LNCaP clone FGC (cell line): ENCODE measurements around the gene MAP3K6.
A peak's percentile ranks its signal among the peaks of the same experiment; 100 is the strongest.

Source experiments
- DNase-seq: peaks from one replicate; pipeline ENCODE4 v3.0.0-alpha.2; 2011; ENCODE audit warnings: low read depth
- H3K4me3 ChIP-seq: 2 replicates; pipeline ENCODE4 v1.5.1; 2011; ENCODE audit warnings: mild to moderate bottlenecking, low read depth, low read length, control low read depth
- TF ChIP-seq, protein P1 (sequence below): IDR thresholded peaks from 2 replicates; pipeline ENCODE4 v1.5.1; 2012; ENCODE audit warnings: mild to moderate bottlenecking; ENCODE audit not compliant: control insufficient read depth, insufficient read depth; ENCODE audit errors: extremely low read depth

MAP3K6 gene

DNA sequence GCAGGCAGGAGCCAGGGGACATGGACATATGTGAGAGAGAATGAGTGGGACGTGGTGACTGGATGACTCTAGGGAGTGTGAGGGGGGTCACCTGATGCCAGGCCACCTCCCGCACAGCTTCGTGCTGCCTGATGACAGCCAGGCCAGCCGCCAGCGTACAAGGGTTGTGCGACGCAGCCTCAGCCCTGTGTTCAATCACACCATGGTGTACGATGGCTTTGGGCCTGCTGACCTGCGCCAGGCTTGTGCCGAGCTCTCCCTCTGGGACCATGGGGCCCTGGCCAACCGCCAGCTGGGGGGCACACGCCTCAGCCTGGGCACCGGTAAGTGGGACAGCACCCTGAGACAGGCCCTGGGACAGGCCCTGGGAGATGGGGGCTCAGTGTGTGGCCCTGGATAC is 13.6 kb downstream of the MAP3K6 start:
- no peak overlapping the region for H3K4me3 ChIP-seq

DNA sequence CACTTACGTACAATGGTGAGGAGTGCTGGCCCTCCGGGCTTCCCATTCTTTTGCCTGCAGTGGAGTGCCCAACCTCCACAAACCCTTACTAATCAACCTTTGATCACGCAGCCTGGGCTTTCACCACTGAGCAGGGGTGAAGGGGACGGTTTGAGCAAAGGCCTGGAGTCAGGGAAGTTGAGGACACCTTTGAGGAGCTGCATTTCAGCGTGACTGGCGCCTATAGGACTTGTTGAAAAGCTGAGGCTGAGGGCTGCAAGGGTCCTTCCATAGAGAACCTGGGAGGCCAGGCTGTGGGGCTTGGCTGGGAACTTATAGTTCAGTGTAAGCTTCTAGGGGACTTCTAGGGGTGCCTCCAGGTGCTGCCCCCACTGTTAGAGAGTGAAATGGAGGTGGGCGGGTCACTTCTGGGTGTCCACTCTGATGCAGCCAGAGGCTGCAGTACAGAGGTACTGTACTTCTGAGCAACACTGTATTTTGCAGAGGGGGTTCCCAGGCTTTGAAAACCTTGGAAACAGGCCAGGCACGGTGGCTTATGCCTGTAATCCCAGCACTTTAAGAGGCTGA is 15.1 kb downstream of the MAP3K6 start:
- no peak for DNase-seq

More for the DNA sequence above, 13.6 kb downstream of the MAP3K6 start:
- TF ChIP-seq, protein P1, sequence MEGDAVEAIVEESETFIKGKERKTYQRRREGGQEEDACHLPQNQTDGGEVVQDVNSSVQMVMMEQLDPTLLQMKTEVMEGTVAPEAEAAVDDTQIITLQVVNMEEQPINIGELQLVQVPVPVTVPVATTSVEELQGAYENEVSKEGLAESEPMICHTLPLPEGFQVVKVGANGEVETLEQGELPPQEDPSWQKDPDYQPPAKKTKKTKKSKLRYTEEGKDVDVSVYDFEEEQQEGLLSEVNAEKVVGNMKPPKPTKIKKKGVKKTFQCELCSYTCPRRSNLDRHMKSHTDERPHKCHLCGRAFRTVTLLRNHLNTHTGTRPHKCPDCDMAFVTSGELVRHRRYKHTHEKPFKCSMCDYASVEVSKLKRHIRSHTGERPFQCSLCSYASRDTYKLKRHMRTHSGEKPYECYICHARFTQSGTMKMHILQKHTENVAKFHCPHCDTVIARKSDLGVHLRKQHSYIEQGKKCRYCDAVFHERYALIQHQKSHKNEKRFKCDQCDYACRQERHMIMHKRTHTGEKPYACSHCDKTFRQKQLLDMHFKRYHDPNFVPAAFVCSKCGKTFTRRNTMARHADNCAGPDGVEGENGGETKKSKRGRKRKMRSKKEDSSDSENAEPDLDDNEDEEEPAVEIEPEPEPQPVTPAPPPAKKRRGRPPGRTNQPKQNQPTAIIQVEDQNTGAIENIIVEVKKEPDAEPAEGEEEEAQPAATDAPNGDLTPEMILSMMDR = no peak
- no peak for DNase-seq

DNA sequence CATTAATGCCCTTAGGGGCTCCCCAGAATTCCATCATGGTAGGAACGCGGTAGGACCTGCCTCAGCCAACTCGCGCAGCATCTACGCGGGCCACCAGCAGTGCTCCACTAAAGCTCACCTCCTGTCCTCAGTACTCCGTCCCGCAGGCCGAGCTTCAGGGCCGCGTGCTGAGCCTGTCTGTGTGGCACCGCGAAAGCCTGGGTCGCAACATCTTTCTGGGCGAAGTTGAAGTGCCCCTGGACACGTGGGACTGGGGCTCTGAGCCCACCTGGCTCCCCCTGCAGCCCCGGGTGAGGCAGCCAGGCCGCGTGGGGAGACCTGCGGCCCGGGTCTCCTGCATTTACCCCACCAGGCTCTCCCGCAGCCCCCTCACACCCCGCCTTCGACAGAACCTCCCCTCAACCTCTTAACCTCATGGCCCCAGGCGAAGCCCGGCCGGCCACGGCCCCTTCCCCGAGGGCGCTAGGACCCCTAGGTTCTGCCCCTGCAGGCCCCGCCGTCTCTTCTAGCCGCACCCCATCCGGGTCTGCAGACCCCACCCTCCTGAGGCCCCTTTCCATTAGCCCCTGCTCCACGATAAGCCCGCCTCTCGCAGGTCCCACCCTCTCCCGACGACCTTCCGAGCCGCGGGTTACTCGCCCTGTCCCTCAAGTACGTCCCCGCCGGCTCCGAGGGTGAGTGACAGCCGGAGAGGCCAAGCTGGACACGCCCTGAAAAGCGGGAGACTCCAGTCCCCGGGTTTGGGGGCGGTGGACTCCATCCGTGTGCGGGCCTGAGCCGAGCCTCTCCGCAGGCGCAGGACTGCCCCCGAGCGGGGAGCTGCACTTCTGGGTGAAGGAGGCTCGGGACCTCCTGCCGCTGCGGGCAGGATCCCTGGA is 15.9 kb downstream of the MAP3K6 start:
- TF ChIP-seq, protein P1 = no peak
- no peak overlapping the region for H3K4me3 ChIP-seq
- no peak for DNase-seq

More for the DNA sequence above, 15.1 kb downstream of the MAP3K6 start:
- TF ChIP-seq, protein P1 = no peak
- H3K4me3 ChIP-seq = no peak overlapping the region

DNA sequence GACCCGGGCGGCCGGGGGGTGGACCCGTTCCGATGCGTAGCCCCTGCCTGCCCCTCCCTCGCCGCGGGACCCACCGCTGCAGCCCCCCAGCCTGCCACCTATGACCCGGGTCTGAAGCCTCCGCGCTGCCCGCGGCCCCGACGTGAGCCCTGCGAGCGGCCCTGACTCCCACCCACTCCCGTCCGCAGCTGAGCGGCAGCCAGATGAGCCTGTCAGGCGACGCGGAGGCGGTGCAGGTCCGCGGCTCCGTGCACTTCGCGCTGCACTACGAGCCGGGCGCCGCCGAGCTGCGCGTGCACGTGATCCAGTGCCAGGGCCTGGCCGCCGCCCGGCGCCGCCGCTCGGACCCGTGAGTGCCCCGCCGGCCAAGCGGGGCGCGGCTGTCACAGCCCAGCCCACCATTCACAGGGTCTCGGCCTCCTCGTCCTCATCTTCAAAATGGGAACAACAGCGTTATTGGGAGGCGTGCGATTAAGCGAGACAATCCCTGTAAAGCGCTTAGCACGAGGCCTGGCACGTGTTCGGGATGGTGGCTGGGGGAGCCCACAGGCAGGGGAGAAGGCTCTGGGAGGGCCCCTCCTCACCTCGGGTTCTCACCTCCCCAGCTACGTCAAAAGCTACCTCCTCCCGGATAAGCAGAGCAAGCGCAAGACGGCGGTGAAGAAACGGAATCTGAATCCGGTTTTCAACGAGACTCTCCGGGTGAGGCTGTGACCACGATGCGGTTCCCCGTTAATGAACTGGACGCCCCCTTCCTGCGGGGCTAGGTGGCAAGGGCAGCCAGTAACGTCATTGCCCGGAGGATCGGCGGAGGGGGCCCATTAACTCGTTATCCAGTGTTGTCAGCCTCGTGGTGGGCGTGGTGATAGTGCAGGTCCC is 16.7 kb downstream of the MAP3K6 start:
- DNase-seq = no peak
- peak overlapping the region; percentile 62 for H3K4me3 ChIP-seq

DNA sequence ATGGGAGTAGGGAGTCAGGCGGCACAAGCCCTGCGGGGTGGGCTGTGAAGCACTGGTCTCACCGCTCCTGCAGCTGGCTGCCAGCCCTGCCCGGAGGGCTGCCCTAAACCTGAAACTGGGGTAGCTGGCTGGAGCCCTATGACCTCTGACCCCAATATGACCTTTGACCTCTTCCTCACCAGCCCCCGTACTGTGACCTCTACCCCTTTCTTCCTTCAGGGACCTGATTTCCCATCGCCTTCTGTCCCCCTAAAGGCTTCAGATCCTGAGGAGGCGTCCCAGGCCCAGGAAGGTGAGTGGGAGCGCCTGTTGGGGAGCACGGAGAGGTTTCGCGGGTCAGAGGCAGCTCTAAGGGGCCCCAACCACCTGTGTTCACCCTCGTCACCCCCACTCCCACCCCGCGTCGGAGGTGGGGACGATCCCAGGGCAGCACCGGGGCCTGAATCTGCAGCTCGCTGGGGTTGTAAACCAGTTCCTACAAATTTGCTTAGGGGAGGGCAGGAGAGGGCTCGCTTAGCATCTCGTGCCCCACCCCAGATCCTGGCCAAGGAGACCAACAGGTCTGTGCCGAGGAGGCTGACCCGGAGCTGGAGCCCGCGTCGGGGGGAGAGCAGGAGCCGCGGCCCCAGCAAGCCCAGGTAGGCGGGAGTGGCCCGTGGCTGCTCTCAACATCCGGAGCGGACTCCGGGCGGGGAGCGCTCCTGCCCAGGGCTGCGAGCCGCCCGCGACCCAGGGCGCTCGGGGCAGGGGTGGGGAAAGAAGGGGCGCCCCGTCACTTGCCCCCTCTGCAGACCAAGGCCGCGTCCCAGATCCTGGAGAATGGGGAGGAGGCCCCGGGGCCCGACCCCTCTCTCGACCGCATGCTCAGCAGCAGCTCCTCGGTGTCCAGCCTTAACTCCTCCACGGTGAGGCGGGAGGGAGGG is 17.6 kb downstream of the MAP3K6 start:
- TF ChIP-seq, protein P1 = no peak
- peak overlapping the region; percentile 62 for H3K4me3 ChIP-seq
- peak; percentile 70 for DNase-seq

More for the DNA sequence above, 16.7 kb downstream of the MAP3K6 start:
- TF ChIP-seq, protein P1 = no peak

DNA sequence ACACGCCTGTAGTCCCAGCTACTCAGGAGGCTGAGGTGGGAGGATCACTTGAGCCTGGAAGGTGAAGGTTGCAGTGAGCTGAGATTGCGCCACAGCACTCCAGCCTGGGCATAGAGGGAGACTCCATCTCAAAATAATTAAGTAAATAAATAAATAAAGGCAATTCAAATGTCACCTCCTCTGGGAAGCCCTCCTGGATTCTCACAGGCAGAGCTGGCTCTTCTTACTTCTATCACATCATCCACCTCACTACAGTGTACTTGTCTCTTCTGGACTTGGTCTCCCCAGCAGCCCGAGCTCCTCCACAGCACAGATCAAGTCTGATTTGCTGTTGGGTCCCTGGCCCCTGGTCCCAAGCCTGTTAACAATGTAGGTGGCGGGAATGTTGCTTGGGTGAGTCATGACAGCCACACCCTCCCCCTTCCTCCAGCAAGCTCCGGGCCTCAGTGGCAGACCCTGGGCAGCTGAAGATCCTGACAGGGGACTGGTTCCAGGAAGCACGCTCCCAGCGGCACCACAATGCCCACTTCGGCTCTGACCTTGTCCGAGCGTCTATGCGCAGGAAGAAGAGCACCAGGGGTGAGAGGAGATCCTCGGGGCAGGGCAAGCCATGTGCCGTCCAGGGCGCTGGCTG is 19.7 kb downstream of the MAP3K6 start:
- DNase-seq = no peak
- no peak overlapping the region for H3K4me3 ChIP-seq
- TF ChIP-seq, protein P1 = no peak
